NCI-H2029 treated with DMSO at 0.1 percent for 48 hours (cell line): Measurements from ENCODE around the gene ZNF768.
"Not testable (repeated sequence)": the region's sequence is repeated elsewhere in the genome, so short reads cannot be mapped to it uniquely, and the experiment has no call there.

Experiments
- DNase-seq: peaks from one replicate; lab custom pipeline; 2025; lab: John Stamatoyannopoulos, UW

Gene ZNF768

GRCh38 chr16:30509081-30509765 lies 17.1 kb downstream of the ZNF768 start:
- no peak for DNase-seq

GRCh38 chr16:30503403-30504296 lies 22.7 kb downstream of the ZNF768 start:
- DNase-seq: no peak

- no peak for DNase-seq
These were observed 27.1 kb downstream of the ZNF768 start for GRCh38 chr16:30499284-30499683.

- DNase-seq: no peak
These were observed 31.7 kb downstream of the ZNF768 start for GRCh38 chr16:30494709-30495108.

GRCh38 chr16:30493941-30494488 lies 32.4 kb downstream of the ZNF768 start:
- DNase-seq: no peak

- DNase-seq: no peak
These were observed 34.5 kb downstream of the ZNF768 start for GRCh38 chr16:30491744-30492308.

DNA sequence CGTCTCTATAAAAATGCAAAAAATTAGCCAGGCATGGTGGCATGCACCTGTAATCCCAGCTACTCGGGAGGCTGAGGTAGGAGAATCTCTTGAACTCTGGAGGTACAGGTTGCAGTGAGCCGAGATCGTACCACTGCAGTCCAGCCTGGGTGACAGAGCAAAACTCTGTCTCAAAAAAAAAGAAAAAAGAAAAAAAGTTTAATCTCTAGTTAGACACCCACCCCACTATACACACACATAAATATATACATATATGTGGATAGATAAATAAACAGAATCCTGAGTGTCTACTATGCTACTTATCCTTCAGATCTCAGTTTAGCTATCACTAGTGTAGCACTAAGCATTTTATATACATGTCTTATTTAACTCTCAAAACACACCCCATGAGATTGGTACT lies 35.1 kb downstream of the ZNF768 start:
- DNase-seq: no peak

- DNase-seq: no peak
These were observed 36.2 kb downstream of the ZNF768 start for GRCh38 chr16:30490210-30490609.

- DNase-seq: no peak
These were observed 37.4 kb downstream of the ZNF768 start for GRCh38 chr16:30488764-30489605.

DNA sequence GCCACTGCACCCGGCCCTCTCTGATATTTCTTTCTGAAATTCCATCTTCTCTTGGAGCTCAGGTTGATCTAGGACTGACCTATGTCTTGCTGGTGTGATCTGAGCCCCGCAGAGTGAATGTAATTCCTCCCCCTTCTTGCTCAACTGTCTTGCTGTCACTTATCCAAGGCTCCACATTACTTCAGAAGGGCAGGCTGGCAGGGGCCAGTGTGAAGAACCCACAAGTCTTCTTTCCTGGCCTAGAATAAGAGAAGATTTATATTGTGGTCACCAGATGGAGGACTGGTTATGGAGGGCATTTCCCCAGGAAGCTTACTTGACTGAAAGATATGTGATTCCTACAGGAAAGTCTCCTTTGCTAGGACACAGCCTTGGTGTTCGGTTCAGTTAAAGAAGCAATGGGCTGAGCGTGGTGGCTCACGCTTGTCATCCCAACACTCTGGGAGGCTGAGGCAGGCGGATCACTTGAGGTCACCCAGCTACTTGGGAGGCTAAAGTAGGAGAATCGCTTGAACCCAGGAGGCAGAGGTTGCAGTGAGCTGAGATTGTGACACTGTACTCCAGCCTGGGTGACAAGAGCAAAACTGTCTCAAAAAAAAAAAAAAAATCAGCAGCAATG lies 40.4 kb downstream of the ZNF768 start:
- DNase-seq: no peak

DNA sequence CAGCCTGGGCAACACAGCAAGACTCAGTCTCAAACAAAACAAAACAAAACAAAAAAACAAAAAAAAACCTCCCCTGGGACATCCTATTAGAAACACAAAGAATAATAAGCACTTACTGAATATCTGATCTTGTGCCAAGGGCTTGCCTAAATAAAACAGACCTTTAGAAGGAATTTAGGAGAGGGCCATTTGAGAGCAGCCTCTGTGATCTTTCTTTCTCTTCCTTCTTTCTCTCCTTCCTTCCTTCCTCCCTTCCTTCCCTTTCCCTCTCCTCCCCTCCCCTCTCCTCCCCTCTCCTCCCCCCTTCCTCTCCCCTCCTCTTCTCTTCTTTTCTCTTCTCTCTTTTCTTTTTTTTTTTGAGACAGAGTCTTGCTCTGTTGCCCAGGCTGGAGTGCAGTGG lies 41.5 kb downstream of the ZNF768 start:
- DNase-seq: no peak

DNA sequence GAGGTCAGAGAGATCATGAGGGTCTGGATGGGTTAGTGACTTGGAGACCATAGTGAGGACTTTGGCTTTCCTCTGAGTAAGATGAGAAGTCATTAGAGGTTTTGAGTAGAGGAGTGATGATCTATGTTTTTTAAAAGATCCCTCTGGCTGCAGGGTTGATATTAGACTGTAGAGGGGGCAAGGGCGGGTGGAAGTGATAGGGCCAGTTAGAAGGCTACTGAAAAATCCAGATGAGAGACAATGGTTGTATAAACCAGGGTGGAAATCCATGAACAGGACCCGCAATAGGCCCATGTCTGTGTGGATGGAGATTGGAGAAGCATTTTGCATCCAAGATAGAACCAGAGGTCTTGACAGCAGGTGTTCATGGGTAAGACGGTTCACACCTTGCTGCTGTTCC lies 44.0 kb downstream of the ZNF768 start:
- DNase-seq: no peak

DNA sequence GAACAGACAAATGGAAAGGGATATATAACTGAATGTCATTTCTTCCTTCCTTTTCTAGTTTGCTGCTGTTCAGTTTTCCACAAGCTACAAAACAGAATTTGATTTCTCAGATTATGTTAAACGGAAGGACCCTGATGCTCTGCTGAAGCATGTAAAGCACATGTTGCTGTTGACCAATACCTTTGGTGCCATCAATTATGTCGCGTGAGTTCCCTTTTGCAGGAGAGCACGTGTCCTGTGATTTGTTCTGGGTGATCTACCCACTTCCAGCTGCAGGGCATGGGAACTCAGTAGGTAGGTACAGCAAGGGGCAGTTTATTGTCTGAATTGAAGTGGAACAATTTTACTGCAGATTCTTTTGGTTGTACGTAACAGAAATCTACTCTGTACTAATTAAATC lies 45.0 kb downstream of the ZNF768 start:
- DNase-seq: no peak

DNA sequence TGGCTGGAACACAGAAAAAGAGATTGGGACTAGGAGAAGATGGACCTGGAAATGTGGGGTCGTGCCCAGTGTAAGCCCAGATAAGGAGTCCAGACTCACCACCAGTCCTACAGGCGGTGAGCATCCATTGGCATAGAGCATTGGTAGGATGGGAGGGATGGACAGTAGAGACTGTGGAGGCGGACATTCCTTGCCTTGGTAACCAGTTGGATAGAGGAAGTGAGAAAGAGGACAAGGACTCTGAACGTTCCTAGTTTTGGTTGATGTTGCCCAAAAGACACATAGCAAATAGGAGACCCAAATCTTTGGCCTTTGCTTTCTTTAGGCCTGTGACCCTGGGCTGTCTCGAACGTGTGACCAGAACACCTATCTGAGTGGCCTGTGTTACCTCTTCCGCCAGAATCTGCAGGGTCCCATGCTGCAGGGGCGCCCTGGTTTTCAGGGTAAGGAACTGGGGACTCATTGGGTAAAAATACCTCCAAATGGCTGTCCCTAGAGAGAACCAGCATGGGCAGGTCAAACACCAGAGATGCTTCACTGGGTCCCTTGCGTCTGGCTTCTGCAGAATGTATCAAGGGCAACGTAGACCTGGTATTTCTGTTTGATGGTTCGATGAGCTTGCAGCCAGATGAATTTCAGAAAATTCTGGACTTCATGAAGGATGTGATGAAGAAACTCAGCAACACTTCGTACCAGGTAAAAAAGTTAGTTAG lies 47.4 kb downstream of the ZNF768 start:
- DNase-seq: no peak

DNA sequence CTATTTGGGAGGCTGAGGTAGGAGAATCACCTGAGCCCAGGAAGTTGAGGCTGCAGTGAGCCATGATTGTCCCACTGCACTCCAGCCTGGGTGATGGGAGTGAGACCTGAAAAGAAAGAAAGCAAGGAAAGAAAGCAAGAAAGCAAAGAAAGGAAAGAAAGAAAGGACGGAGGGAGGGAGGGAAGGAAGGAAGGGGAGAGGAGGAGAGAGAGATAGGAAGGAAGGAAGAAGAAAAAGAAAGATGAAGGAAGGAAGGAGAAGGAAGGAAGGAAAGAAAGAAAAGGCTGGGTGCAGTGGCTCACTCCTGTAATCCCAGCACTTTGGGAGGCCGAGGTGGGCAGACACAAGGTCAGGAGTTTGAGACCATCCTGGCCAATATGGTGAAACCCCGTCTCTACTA lies 48.6 kb downstream of the ZNF768 start:
- DNase-seq: not testable (repeated sequence)

GRCh38 chr16:30476991-30477390 lies 49.4 kb downstream of the ZNF768 start:
- no peak for DNase-seq

GRCh38 chr16:30474684-30475083 lies 51.7 kb downstream of the ZNF768 start:
- no peak for DNase-seq

DNA sequence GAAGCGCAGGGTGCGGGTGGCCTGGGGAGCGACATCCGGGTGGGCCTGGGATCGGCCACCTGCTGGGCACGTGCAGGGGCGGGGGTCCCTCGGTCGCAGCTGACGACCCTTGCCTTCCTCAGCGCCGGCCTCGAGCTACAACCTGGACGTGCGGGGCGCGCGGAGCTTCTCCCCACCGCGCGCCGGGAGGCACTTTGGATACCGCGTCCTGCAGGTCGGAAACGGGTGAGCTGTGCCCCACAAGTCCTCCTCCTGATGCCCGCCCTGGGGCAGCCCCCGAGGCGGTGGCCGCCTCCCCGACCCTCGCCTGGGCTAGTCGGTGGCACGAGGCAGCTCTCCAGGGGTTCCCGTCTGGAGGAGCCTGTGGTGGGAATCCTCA lies 52.3 kb downstream of the ZNF768 start:
- DNase-seq: no peak
